ENCODE data around the gene FBLN7. TPM values are rescaled to one million over a fixed set of nuclear protein-coding genes. Genes with fewer than 3 reads are reported as not detected.

Gene FBLN7
- total RNA-seq, 4 donors from 2014 or later = 1.1 to 4.2 (median 1.3) TPM; not detected in 1

GRCh38 chr2:112153501-112153900, 15.3 kb downstream of the FBLN7 start:
- TF ChIP-seq POLR2AphosphoS5 (IDR thresholded peaks at IDR 0.05) (no peak), EP300 (IDR thresholded peaks at IDR 0.05) (no peak), POLR2A (IDR thresholded peaks at IDR 0.05) (no peak), CTCF (IDR thresholded peaks at IDR 0.05) (no peak)
- no peaks in the 10 kb centered on the region for H3K27me3 ChIP-seq
- no peaks in the 10 kb centered on the region for H3K4me1 ChIP-seq
- no peak overlapping the region for H3K27ac ChIP-seq
- no peaks in the 10 kb centered on the region for H3K36me3 ChIP-seq
- 94 to 100% methylated on average over 3 to 4 of the region's 10 CpGs for WGBS, 2 donors (ENCODE audit: low coverage in 1 of 2)
- no peak for ATAC-seq
- H3K9me3 ChIP-seq = no peaks in the 10 kb centered on the region
- H3K4me3 ChIP-seq = no peak overlapping the region

GRCh38 chr2:112154246-112155117, 16.3 kb downstream of the FBLN7 start:
- no peak for ATAC-seq
- Histone ChIP-seq H3K27me3 (no peaks in the 10 kb centered on the region), H3K36me3 (no peaks in the 10 kb centered on the region), H3K27ac (no peak overlapping the region), H3K9me3 (no peaks in the 10 kb centered on the region), H3K4me1 (no peaks in the 10 kb centered on the region), H3K4me3 (no peak overlapping the region)
- no peak for TF ChIP-seq CTCF (IDR thresholded peaks at IDR 0.05)
- no peak for TF ChIP-seq POLR2AphosphoS5 (IDR thresholded peaks at IDR 0.05)
- no peak for TF ChIP-seq POLR2A (IDR thresholded peaks at IDR 0.05)
- TF ChIP-seq EP300 (IDR thresholded peaks at IDR 0.05) = no peak
- whole genome bisulfite sequencing, 2 donors (ENCODE audit: low coverage in 1 of 2) = 87 to 88% methylated on average over 7 to 9 of the region's 14 CpGs

GRCh38 chr2:112155331-112156151, 17.4 kb downstream of the FBLN7 start:
- Histone ChIP-seq H3K27ac (no peak overlapping the region), H3K27me3 (no peaks in the 10 kb centered on the region), H3K4me1 (no peaks in the 10 kb centered on the region), H3K36me3 (no peaks in the 10 kb centered on the region), H3K4me3 (no peak overlapping the region), H3K9me3 (no peaks in the 10 kb centered on the region)
- WGBS, 2 donors (ENCODE audit: low coverage in 1 of 2) = 75% methylated on average over 14 of the region's 27 CpGs; no CpG with 5 or more reads in 1 of the 2 donors
- ATAC-seq = no peak
- TF ChIP-seq EP300 (IDR thresholded peaks at IDR 0.05) (no peak), POLR2A (IDR thresholded peaks at IDR 0.05) (no peak), POLR2AphosphoS5 (IDR thresholded peaks at IDR 0.05) (no peak), CTCF (IDR thresholded peaks at IDR 0.05) (no peak)

- Histone ChIP-seq H3K27me3 (no peaks in the 10 kb centered on the region), H3K4me3 (no peak overlapping the region), H3K4me1 (no peaks in the 10 kb centered on the region), H3K36me3 (no peaks in the 10 kb centered on the region), H3K9me3 (no peaks in the 10 kb centered on the region), H3K27ac (no peak overlapping the region)
- 71 to 92% methylated on average over 6 to 10 of the region's 21 CpGs for WGBS, 2 donors (ENCODE audit: low coverage in 1 of 2)
- no peak for ATAC-seq
- no peak for TF ChIP-seq EP300 (IDR thresholded peaks at IDR 0.05)
- no peak for TF ChIP-seq CTCF (IDR thresholded peaks at IDR 0.05)
- TF ChIP-seq POLR2AphosphoS5 (IDR thresholded peaks at IDR 0.05) = no peak
- no peak for TF ChIP-seq POLR2A (IDR thresholded peaks at IDR 0.05)
Measured at GRCh38 chr2:112156152-112156986, 18.2 kb downstream of the FBLN7 start.

Data from gastroesophageal sphincter (tissue), 4 donors.